ENCODE results near the gene TIGD3.
"Not testable (repeated sequence)": the region's sequence is repeated elsewhere in the genome, so short reads cannot be mapped to it uniquely, and the experiment has no call there.

Gene TIGD3

GRCh38 chr11:65325435-65325834, 29.1 kb upstream of the TIGD3 start:
- DNase-seq = no peak

GRCh38 chr11:65327021-65327420, 27.5 kb upstream of the TIGD3 start:
- no peak for DNase-seq

- DNase-seq = no peak
Observed at GRCh38 chr11:65329478-65329877, 25.1 kb upstream of the TIGD3 start.

- peak; percentile 91 for DNase-seq
Observed at GRCh38 chr11:65329944-65330403, 24.6 kb upstream of the TIGD3 start.

GRCh38 chr11:65330544-65330943, 24.0 kb upstream of the TIGD3 start:
- DNase-seq = no peak

DNA sequence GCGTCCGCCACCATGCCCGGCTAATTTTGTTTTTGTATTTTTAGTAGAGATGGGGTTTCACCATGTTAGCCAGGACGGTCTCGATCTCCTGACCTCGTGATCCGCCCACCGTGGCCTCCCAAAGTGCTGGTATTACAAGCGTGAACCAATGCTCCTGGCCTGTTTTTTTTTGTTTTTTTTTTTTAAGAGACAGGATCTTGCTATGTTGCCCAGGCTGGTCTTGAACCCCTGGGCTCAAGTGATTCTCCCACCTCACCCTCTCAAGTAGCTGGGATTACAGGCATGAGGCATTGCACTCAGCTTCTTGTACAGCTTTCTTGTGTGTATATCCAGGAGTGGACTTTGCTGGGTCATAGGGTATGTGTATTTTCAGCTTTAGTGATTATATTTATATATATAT, 22.0 kb upstream of the TIGD3 start:
- not testable (repeated sequence) for DNase-seq

DNA sequence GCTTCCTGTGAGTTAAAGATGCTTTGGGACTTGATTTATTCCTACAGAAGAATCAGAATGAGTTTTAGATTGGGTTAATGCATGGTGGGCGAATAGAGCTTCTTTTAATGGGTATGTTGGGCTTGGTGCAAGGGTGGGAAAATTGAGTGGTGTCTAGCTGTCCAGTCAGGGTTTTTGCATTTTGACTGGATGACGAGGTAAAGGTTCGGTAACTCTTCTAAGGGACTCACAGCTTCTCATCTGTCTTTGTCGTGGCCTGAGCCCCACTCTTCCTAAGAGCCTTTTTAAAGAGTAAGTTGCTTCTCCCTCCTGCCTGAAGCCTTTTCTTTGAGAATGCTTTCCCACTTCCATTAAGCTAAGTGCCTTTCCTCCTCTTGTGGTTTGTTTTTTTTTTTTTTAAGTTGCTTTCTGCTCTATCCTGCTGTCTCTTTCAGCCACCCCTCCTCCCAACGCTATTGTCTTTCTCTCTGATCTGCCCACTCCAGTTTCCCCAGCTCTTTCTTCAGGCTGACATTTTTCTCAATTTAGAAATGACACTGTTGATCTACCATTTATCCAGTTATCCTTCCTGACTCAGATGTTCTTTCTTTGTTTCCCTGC, 19.8 kb upstream of the TIGD3 start:
- DNase-seq = no peak

- DNase-seq = no peak
Observed at GRCh38 chr11:65338676-65339075, 15.9 kb upstream of the TIGD3 start.

GRCh38 chr11:65340226-65340625, 14.3 kb upstream of the TIGD3 start:
- DNase-seq = no peak

DNA sequence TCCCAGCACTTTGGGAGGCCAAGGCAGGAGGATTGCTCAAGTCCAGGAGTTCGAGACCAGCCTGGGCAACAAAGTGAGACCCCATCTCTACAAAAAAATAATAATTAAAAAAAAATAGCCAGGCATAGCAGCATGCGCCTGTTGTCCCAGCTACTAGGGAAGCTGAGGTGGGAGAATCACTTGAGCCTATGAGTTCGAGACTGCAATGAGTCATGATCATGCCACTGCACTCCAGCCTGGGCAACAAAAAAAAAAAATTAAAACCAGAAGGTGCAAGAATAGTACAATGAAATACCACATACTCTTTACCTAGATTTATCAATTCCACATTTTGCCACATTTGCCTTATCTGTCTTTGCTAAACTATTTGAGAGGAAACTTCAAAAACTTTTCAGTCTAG, 12.7 kb upstream of the TIGD3 start:
- DNase-seq = no peak

- no peak for DNase-seq
Observed at GRCh38 chr11:65351511-65351910, 3.0 kb upstream of the TIGD3 start.

DNA sequence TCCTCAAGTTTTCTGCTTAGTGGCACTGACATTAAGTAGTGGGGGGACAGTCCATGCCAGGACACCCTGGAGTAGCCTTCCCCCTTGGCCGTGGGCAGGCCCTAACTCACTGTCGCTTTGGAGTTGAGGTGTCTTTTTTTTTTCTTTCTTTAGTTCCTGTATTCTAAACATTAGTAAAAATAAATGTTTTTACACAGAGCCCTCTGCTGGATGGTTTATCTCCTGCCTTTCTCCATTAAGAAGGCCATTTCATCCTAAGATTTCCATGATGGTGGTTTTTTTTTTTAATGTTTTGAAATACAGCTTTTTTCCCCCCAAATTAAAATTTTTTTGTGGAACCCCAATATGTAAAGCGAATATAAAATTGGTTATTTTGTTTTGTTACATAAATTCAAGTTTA, 1.8 kb upstream of the TIGD3 start:
- no peak for DNase-seq

DNA sequence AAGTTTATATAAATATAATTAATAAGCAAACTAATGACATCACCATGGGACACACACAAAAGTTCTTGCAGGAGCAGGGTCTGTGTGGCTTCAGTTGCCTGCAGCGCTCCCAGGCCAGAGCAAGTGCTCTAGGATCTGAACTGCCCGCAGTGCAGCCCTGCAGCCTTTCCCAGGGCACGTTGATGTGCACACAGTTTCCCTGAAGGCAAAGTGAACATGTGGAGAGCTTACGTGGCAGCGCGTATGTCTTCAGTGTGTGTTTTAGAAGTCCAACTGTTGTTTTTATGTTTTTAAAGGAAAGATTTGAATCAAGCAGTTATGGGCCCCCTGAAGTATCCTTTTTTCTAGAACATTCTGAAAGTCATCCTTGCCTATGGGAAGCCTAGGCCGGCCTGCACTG, 1.2 kb upstream of the TIGD3 start:
- no peak for DNase-seq

GRCh38 chr11:65353900-65354264, 669 bp upstream of the TIGD3 start:
- no peak for DNase-seq

DNA sequence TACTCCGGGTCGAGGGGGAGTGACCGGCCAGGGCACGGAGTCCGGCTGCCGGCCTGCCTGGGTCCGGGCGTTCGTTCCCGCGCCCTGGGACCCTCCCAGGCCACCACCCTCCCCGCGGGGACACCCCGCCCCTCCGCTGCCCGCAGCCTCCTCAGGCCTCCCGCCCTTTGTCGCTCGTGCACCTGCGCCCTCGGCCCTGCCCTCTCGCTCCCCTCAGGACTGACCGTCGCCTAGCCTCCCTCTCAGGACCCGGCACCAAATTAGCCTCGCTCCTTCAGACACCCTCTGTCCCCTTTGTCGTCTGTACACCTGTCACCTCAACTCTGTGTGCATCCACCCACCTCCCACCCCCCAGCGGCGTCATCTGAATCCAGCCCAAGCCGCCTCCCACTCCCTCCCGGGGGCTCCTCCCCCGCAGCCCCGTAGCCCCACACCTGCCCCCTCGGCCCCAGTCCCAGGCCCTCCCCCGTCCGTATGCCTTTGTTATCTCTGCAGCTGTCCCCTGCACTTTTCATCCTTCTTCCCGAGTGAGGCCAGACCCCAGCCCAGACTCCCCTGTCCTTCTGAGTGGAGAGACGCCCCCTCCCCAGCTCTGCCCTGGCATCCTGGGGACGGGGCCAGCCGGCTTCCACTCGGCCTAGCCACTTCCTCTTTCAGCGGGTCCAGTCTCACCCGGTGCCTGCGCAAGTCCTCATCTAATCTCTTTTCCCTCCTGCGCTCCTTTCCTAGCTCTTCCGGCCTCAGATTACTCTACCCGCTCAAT, 643 bp downstream of the TIGD3 start:
- peak; percentile 76 for DNase-seq

- DNase-seq = no peak
Observed at GRCh38 chr11:65355776-65356393, 1.3 kb downstream of the TIGD3 start.

GRCh38 chr11:65356394-65356972, 1.9 kb downstream of the TIGD3 start:
- DNase-seq = no peak

DNA sequence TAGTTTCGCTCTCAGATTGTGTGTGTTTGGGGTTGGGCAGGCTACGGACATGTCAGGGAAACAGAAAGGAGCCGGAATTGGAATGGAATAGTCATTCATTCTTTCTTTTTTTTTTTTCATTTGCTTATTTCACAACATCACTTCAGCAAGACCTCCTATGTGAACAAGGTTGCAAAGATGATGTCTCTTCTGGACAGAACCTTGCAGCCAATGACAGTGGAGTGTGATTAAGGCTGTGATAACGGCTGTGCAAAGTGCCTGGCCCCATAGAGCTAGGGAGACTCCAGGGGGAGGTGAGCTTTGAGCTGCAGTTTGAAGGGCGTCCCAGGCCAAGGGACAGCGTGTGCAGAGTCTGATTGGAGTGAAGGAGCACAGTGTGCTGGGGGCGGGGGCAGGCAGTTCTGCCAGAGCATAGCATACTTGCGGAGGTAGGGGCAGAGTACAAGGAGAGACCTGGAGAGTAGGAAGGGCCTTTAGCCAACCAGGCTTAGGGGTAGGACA, 3.4 kb downstream of the TIGD3 start:
- no peak for DNase-seq

- DNase-seq = no peak
Observed at GRCh38 chr11:65362320-65362931, 7.9 kb downstream of the TIGD3 start.

DNA sequence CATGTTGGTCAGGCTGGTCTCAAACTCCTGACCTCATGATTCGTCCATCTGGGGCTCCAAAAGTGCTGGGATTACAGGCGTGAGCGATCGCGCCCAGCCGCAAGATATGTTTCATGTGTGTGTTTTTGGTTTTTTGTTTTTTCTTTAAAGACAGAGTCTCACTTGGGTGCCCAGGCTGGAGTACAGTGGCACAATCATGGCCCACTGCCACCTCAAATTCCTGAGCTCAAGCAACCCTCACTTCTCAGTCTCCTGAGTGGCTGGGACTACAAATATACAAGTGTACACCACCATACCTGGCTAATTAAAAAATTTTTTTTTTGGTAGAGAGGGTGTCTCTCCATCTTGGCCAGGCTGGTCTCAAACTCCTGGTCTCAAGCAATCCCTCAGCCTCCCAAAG, 8.4 kb downstream of the TIGD3 start:
- DNase-seq = no peak

- no peak for DNase-seq
Observed at GRCh38 chr11:65363770-65364169, 9.2 kb downstream of the TIGD3 start.

DNA sequence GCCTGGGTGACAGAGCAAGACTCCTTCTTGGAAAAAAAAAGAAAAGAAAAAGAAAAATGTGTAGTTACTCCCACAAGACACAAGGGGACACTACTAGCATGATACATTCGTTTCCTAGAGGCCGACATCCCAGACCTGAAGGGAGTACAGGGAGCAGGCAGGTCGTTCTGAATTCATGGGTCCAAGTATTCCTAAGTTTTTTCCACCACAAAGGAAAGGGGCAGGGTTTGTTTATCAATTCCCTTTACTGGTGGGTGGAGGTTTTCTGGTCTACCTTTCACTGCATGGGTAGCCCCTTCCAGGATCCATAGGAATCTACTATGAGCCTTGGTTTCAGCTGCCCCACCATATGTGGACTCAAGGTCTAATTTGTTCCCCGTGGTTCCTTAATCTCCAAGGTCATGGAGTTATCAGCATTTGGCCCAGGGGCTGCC, 11.8 kb downstream of the TIGD3 start:
- DNase-seq = no peak

GRCh38 chr11:65370659-65371049, 16.1 kb downstream of the TIGD3 start:
- DNase-seq = no peak
